ENCODE measurements around the gene PAPPA2. TPM values are rescaled to one million over a fixed set of nuclear protein-coding genes. Genes with fewer than 3 reads are reported as not detected.

Gene PAPPA2
- total and polyA plus RNA-seq, 2 donors (not counting 1 experiment from before 2014, with no cell fraction given): not detected

DNA sequence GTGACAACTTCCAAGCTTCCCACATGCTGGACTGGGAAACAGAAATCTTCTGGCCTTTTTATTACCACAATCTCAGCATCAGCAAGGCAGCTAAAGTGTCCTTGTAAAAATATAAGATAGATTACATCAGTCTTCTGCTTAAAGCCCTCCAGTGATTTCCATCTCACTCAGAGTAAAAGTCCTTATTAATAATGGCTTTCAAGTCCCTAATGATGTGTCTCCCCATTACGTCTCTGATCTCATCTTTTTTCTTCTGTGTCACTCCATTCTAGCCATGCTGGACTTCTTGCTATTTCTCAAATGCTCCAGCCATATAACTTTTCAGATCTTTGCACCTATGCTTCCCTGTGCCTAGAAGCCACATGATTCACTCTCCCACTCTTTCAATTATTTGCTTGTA is 22.1 kb downstream of the PAPPA2 start:
- Histone ChIP-seq H3K9me3 (ENCODE audit: control extremely low read depth in 1 of 3, control insufficient read depth in 2 of 3, insufficient read depth in 1 of 3, low read length in 2 of 3) (no peaks in the 10 kb centered on the region), H3K79me2 (ENCODE audit: control insufficient read depth, insufficient read depth, low read length) (no peaks in the 10 kb centered on the region), H3K9ac (ENCODE audit: low read length) (no peak overlapping the region), H2AFZ (ENCODE audit: insufficient read depth, low read depth, low read length, poor library complexity, severe bottlenecking) (no peak overlapping the region), H3K4me1 (ENCODE audit: control insufficient read depth in 2 of 2, insufficient read depth in 2 of 2, low read length in 2 of 2) (no peaks in the 10 kb centered on the region), H3K36me3 (replicated peaks in 1 of 2; ENCODE audit: control extremely low read depth in 1 of 2, control insufficient read depth in 1 of 2, extremely low read depth in 1 of 2, insufficient read depth in 2 of 2, low read length in 1 of 2) (no peaks in the 10 kb centered on the region), H3K27ac (ENCODE audit: low read length in 2 of 2) (no peak overlapping the region), H3K4me3 (ENCODE audit: control extremely low read depth in 1 of 5, extremely low read depth in 1 of 5, insufficient read depth in 1 of 5, low read depth in 2 of 5, low read length in 4 of 5) (no peak overlapping the region), H3K4me2 (replicated peaks; ENCODE audit: low read depth, low read length, poor library complexity, severe bottlenecking) (no peak overlapping the region), H3K27me3 (replicated peaks in 1 of 4; ENCODE audit: control extremely low read depth in 1 of 4, control insufficient read depth in 3 of 4, insufficient read depth in 4 of 4, low read length in 3 of 4) (no peaks in the 10 kb centered on the region), H4K20me1 (ENCODE audit: control insufficient read depth, insufficient read depth, low read length, poor library complexity, severe bottlenecking) (no peaks in the 10 kb centered on the region)
- ChIA-PET CTCF (no interaction called here), POLR2A (no interaction called here)
- no peak overlapping the region for H3K27ac Mint-ChIP-seq
- no peaks in the 10 kb centered on the region for H3K9me3 Mint-ChIP-seq (ENCODE audit: insufficient read depth)
- no peak for DNase-seq
- ATAC-seq (ENCODE audit: low read depth): no peak
- no peak overlapping the region for H3K4me3 Mint-ChIP-seq
- TF ChIP-seq EZH2 (IDR thresholded peaks at IDR 0.05; ENCODE audit: borderline replicate concordance, insufficient read depth, low read depth, low read length, poor library complexity, severe bottlenecking): no peak
- TF ChIP-seq, protein P1, sequence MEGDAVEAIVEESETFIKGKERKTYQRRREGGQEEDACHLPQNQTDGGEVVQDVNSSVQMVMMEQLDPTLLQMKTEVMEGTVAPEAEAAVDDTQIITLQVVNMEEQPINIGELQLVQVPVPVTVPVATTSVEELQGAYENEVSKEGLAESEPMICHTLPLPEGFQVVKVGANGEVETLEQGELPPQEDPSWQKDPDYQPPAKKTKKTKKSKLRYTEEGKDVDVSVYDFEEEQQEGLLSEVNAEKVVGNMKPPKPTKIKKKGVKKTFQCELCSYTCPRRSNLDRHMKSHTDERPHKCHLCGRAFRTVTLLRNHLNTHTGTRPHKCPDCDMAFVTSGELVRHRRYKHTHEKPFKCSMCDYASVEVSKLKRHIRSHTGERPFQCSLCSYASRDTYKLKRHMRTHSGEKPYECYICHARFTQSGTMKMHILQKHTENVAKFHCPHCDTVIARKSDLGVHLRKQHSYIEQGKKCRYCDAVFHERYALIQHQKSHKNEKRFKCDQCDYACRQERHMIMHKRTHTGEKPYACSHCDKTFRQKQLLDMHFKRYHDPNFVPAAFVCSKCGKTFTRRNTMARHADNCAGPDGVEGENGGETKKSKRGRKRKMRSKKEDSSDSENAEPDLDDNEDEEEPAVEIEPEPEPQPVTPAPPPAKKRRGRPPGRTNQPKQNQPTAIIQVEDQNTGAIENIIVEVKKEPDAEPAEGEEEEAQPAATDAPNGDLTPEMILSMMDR (IDR thresholded peaks at IDR 0.05): no peak
- WGBS (ENCODE audit: insufficient coverage): 92% methylated on average over 1 of the region's 1 CpG
- H3K4me1 Mint-ChIP-seq: no peaks in the 10 kb centered on the region
- no peaks in the 10 kb centered on the region for H3K27me3 Mint-ChIP-seq
- intact Hi-C loops (cut with micrococcal nuclease): no loop called here

DNA sequence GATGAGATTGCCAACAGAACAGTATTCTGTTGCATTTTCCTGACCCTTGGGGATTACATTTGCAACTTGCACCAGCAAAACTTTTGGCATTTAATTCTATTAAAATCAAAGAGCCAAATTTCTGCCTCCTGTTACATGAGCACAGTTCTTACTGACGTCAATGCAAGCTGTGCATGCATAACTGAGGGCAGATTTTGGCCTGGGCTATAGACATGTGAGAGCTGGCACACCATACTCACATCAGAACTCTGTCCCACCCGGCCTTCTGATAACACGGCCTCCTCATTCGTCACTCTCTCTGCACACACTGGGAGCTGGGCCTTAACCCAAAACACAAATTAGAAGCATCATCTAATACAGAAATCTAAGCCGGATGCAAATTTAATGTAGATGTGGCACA is 31.5 kb downstream of the PAPPA2 start:
- intact Hi-C loops (cut with micrococcal nuclease): no loop called here
- H2AFZ ChIP-seq (ENCODE audit: insufficient read depth, low read depth, low read length, poor library complexity, severe bottlenecking): no peak overlapping the region

More for the DNA sequence above, 31.5 kb downstream of the PAPPA2 start:
- no peak for TF ChIP-seq EZH2 (IDR thresholded peaks at IDR 0.05; ENCODE audit: borderline replicate concordance, insufficient read depth, low read depth, low read length, poor library complexity, severe bottlenecking)
- TF ChIP-seq, protein P1 (IDR thresholded peaks at IDR 0.05): no peak
- DNase-seq: no peak
- H3K36me3 ChIP-seq (replicated peaks in 1 of 2; ENCODE audit: control extremely low read depth in 1 of 2, control insufficient read depth in 1 of 2, extremely low read depth in 1 of 2, insufficient read depth in 2 of 2, low read length in 1 of 2): no peaks in the 10 kb centered on the region
- no peaks in the 10 kb centered on the region for H3K79me2 ChIP-seq (ENCODE audit: control insufficient read depth, insufficient read depth, low read length)
- no peaks in the 10 kb centered on the region for H3K27me3 ChIP-seq (replicated peaks in 1 of 4; ENCODE audit: control extremely low read depth in 1 of 4, control insufficient read depth in 3 of 4, insufficient read depth in 4 of 4, low read length in 3 of 4)
- no peaks in the 10 kb centered on the region for H3K4me1 ChIP-seq (ENCODE audit: control insufficient read depth in 2 of 2, insufficient read depth in 2 of 2, low read length in 2 of 2)
- ChIA-PET POLR2A (no interaction called here), CTCF (no interaction called here)
- no peak overlapping the region for H3K27ac Mint-ChIP-seq
- H3K4me1 Mint-ChIP-seq: no peaks in the 10 kb centered on the region
- no peak for ATAC-seq (ENCODE audit: low read depth)
- 86% methylated on average over 5 of the region's 5 CpGs for WGBS (ENCODE audit: insufficient coverage)
- H3K9me3 ChIP-seq (ENCODE audit: control extremely low read depth in 1 of 3, control insufficient read depth in 2 of 3, insufficient read depth in 1 of 3, low read length in 2 of 3): no peaks in the 10 kb centered on the region
- no peak overlapping the region for H3K27ac ChIP-seq (ENCODE audit: low read length in 2 of 2)
- no peaks in the 10 kb centered on the region for H4K20me1 ChIP-seq (ENCODE audit: control insufficient read depth, insufficient read depth, low read length, poor library complexity, severe bottlenecking)
- H3K9ac ChIP-seq (ENCODE audit: low read length): no peak overlapping the region
- no peaks in the 10 kb centered on the region for H3K9me3 Mint-ChIP-seq (ENCODE audit: insufficient read depth)
- H3K27me3 Mint-ChIP-seq: peaks cover 6% of the 10 kb centered on the region
- no peak overlapping the region for H3K4me2 ChIP-seq (replicated peaks; ENCODE audit: low read depth, low read length, poor library complexity, severe bottlenecking)
- no peak overlapping the region for H3K4me3 Mint-ChIP-seq
- H3K4me3 ChIP-seq (ENCODE audit: control extremely low read depth in 1 of 5, extremely low read depth in 1 of 5, insufficient read depth in 1 of 5, low read depth in 2 of 5, low read length in 4 of 5): no peak overlapping the region

Measured in B cell (primary cell).